OCI-LY7 (cell line): ENCODE measurements around the gene CFTR.

Source experiments
- EZH2phosphoT487 ChIP-seq: fragments of 200-600 bp; sonication (generic); IDR thresholded peaks from 2 replicates; pipeline ENCODE4 v1.6.1; 2018; ENCODE audit warnings: low read depth, borderline replicate concordance, mild to moderate bottlenecking, mixed run types, antibody characterized with exemption, low read length, moderate library complexity, mixed read lengths
- TF ChIP-seq, protein P1 (sequence below): fragments of 200-600 bp; sonication (generic); conservative IDR thresholded peaks from 2 replicates; pipeline ENCODE4 v1.5.1; 2014; ENCODE audit warnings: mild to moderate bottlenecking, antibody characterized with exemption, low read length, moderate library complexity, mixed read lengths

DNA sequence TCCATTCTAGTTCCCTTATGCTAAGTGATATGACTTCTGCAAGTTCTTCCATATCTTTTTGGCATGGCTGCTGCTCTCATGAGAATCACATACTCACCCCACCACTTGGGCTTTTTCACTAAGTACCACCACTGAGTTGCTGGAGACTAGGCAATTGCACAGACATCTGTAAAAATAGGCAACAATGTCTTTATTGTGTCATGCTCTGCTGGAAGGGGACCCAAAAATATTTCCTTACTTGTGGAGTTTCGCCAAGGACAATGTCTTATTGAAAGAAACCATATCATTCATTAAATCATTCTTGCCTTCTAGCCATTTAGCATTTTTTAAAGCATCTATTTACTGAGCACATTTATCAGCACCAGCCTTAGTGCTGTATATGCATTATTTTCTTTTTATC is 35.2 kb upstream of the CFTR start:
- TF ChIP-seq, protein P1, sequence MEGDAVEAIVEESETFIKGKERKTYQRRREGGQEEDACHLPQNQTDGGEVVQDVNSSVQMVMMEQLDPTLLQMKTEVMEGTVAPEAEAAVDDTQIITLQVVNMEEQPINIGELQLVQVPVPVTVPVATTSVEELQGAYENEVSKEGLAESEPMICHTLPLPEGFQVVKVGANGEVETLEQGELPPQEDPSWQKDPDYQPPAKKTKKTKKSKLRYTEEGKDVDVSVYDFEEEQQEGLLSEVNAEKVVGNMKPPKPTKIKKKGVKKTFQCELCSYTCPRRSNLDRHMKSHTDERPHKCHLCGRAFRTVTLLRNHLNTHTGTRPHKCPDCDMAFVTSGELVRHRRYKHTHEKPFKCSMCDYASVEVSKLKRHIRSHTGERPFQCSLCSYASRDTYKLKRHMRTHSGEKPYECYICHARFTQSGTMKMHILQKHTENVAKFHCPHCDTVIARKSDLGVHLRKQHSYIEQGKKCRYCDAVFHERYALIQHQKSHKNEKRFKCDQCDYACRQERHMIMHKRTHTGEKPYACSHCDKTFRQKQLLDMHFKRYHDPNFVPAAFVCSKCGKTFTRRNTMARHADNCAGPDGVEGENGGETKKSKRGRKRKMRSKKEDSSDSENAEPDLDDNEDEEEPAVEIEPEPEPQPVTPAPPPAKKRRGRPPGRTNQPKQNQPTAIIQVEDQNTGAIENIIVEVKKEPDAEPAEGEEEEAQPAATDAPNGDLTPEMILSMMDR, result no peak
- no peak for TF ChIP-seq EZH2phosphoT487
